GM23248 (cell line): ENCODE measurements around the gene GGCT.

ENCODE experiments used
- EZH2 ChIP-seq: fragments of 200-600 bp; sonication (generic); IDR thresholded peaks from 2 replicates; pipeline ENCODE4 v1.6.1; 2018; ENCODE audit warnings: antibody characterized with exemption, mild to moderate bottlenecking; ENCODE audit not compliant: insufficient read depth, poor library complexity, severe bottlenecking
- EZH2phosphoT487 ChIP-seq: fragments of 200-600 bp; sonication (generic); IDR thresholded peaks from 2 replicates; pipeline ENCODE4 v1.6.1; 2018; ENCODE audit warnings: antibody characterized with exemption, moderate library complexity, mild to moderate bottlenecking, low read depth; ENCODE audit not compliant: insufficient read depth

- no peak for TF ChIP-seq EZH2
- TF ChIP-seq EZH2phosphoT487 = no peak
Observed at GRCh38 chr7:30464231-30464671, 40.4 kb downstream of the GGCT start.
